ENCODE measurements around the gene GUCY1A1.

Gene GUCY1A1

DNA sequence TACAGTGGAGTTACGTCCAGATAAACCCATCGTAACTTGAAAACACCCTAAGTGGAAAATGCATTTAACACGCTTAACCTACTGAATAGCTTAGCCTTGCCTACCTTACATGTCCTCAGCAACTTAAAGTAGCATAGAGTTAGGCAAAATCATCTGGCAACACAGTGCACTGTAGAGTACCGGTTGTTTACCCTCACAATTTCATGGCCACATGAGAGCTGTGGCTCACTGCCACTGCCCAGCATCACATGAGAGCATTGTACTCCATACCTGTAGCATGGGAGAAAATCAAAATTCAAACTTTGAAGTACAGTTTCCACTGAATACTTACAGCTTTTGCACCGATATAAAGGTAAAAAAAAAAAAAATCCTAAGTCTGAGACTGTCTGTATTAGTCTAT lies 40.6 kb downstream of the GUCY1A1 start:
- no peak overlapping the region for H3K4me3 ChIP-seq (ENCODE audit: low read length)
- no peak for DNase-seq
- H3K4me2 ChIP-seq (ENCODE audit: low read depth, low read length) = no peak overlapping the region
- TF ChIP-seq EZH2 (optimal IDR thresholded peaks at IDR 0.05; ENCODE audit: low read depth, low read length) (no peak), EZH2phosphoT487 (IDR thresholded peaks at IDR 0.05; ENCODE audit: low read length) (no peak)
- TF ChIP-seq, protein P1, sequence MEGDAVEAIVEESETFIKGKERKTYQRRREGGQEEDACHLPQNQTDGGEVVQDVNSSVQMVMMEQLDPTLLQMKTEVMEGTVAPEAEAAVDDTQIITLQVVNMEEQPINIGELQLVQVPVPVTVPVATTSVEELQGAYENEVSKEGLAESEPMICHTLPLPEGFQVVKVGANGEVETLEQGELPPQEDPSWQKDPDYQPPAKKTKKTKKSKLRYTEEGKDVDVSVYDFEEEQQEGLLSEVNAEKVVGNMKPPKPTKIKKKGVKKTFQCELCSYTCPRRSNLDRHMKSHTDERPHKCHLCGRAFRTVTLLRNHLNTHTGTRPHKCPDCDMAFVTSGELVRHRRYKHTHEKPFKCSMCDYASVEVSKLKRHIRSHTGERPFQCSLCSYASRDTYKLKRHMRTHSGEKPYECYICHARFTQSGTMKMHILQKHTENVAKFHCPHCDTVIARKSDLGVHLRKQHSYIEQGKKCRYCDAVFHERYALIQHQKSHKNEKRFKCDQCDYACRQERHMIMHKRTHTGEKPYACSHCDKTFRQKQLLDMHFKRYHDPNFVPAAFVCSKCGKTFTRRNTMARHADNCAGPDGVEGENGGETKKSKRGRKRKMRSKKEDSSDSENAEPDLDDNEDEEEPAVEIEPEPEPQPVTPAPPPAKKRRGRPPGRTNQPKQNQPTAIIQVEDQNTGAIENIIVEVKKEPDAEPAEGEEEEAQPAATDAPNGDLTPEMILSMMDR (IDR thresholded peaks at IDR 0.05; ENCODE audit: low read length) = no peak
- H3K36me3 ChIP-seq (replicated peaks; ENCODE audit: insufficient read depth, low read length) = no peaks in the 10 kb centered on the region; the same call in 1 of the 2 replicates
- H2AFZ ChIP-seq (ENCODE audit: low read length) = no peak overlapping the region
- no peaks in the 10 kb centered on the region for H3K79me2 ChIP-seq (ENCODE audit: low read length)
- no peaks in the 10 kb centered on the region for H3K4me1 ChIP-seq (ENCODE audit: low read length)
- H4K20me1 ChIP-seq (ENCODE audit: insufficient read depth, low read length) = no peaks in the 10 kb centered on the region
- H3K9me3 ChIP-seq (replicated peaks; ENCODE audit: insufficient read depth, low read length) = no peaks in the 10 kb centered on the region
- no peaks in the 10 kb centered on the region for H3K27me3 ChIP-seq (replicated peaks; ENCODE audit: insufficient read depth, low read length)
- H3K9ac ChIP-seq (ENCODE audit: low read length) = no peak overlapping the region
- H3K9me2 ChIP-seq (replicated peaks; ENCODE audit: insufficient read depth, low read length) = no peaks in the 10 kb centered on the region
- no peak overlapping the region for H3K27ac ChIP-seq (ENCODE audit: low read length)
- H3F3A ChIP-seq (ENCODE audit: insufficient read depth, low read length) = no peaks in the 10 kb centered on the region

DNA sequence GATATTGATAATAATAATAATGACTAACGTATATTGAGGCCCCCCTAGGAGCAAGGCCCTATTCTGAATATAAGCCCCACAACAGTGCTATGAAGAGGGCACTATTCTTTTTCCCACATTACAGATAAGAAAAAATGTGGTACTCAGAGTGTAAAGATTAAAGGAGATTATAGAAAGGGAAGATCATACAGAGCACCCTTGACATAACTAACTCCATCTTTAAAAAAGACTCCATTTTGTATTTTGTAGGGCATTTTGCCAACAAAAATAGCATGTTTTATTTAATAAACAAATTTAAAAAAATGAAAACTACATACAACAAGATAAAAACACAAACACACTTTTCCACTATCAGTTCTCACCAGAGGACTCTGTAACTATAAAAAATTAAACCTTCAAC lies 42.1 kb downstream of the GUCY1A1 start:
- H3K36me3 ChIP-seq (replicated peaks; ENCODE audit: insufficient read depth, low read length) = no peaks in the 10 kb centered on the region; the same call in 1 of the 2 replicates
- no peaks in the 10 kb centered on the region for H3K9me3 ChIP-seq (replicated peaks; ENCODE audit: insufficient read depth, low read length)
- no peaks in the 10 kb centered on the region for H3K79me2 ChIP-seq (ENCODE audit: low read length)
- no peaks in the 10 kb centered on the region for H3K4me1 ChIP-seq (ENCODE audit: low read length)
- TF ChIP-seq EZH2 (optimal IDR thresholded peaks at IDR 0.05; ENCODE audit: low read depth, low read length) = no peak
- TF ChIP-seq, protein P1 (IDR thresholded peaks at IDR 0.05; ENCODE audit: low read length) = no peak
- no peak for TF ChIP-seq EZH2phosphoT487 (IDR thresholded peaks at IDR 0.05; ENCODE audit: low read length)
- no peak overlapping the region for H3K4me2 ChIP-seq (ENCODE audit: low read depth, low read length)
- no peak for DNase-seq
- H3K27me3 ChIP-seq (replicated peaks; ENCODE audit: insufficient read depth, low read length) = no peaks in the 10 kb centered on the region
- H4K20me1 ChIP-seq (ENCODE audit: insufficient read depth, low read length) = no peaks in the 10 kb centered on the region
- H3K9me2 ChIP-seq (replicated peaks; ENCODE audit: insufficient read depth, low read length) = no peaks in the 10 kb centered on the region
- no peak overlapping the region for H3K9ac ChIP-seq (ENCODE audit: low read length)
- H3K4me3 ChIP-seq (ENCODE audit: low read length) = no peak overlapping the region
- no peaks in the 10 kb centered on the region for H3F3A ChIP-seq (ENCODE audit: insufficient read depth, low read length)
- no peak overlapping the region for H3K27ac ChIP-seq (ENCODE audit: low read length)
- H2AFZ ChIP-seq (ENCODE audit: low read length) = no peak overlapping the region

DNA sequence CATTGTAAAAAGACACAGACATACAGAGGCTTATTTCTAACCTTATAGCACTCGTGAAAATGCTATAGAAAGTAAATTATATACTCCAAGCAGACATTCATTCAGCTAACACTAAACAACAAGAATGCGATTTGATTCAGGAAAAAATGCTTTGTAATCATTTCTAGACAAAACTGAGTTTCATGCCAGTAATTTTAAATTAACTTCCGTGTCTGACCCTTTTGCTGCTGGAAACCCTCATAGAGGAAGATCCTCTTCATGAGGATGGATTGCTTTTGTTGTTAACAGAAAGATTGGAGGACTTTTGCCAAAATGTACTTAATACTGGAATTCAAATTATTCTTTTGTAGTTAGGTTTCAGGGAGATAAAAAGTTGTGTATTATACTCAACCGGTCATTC lies 43.3 kb downstream of the GUCY1A1 start:
- Histone ChIP-seq H2AFZ (ENCODE audit: low read length) (no peak overlapping the region), H3K36me3 (replicated peaks; ENCODE audit: insufficient read depth, low read length) (no peaks in the 10 kb centered on the region; the same call in 1 of the 2 replicates)

More for the DNA sequence above, 43.3 kb downstream of the GUCY1A1 start:
- H4K20me1 ChIP-seq (ENCODE audit: insufficient read depth, low read length) = no peaks in the 10 kb centered on the region
- H3K27me3 ChIP-seq (replicated peaks; ENCODE audit: insufficient read depth, low read length) = no peaks in the 10 kb centered on the region
- no peak overlapping the region for H3K4me3 ChIP-seq (ENCODE audit: low read length)
- no peak for TF ChIP-seq EZH2 (optimal IDR thresholded peaks at IDR 0.05; ENCODE audit: low read depth, low read length)
- TF ChIP-seq, protein P1 (IDR thresholded peaks at IDR 0.05; ENCODE audit: low read length) = no peak
- TF ChIP-seq EZH2phosphoT487 (IDR thresholded peaks at IDR 0.05; ENCODE audit: low read length) = no peak
- no peaks in the 10 kb centered on the region for H3K4me1 ChIP-seq (ENCODE audit: low read length)
- H3F3A ChIP-seq (ENCODE audit: insufficient read depth, low read length) = no peaks in the 10 kb centered on the region
- DNase-seq = no peak
- no peaks in the 10 kb centered on the region for H3K79me2 ChIP-seq (ENCODE audit: low read length)
- H3K9me2 ChIP-seq (replicated peaks; ENCODE audit: insufficient read depth, low read length) = no peaks in the 10 kb centered on the region
- H3K9me3 ChIP-seq (replicated peaks; ENCODE audit: insufficient read depth, low read length) = no peaks in the 10 kb centered on the region
- H3K4me2 ChIP-seq (ENCODE audit: low read depth, low read length) = no peak overlapping the region
- H3K9ac ChIP-seq (ENCODE audit: low read length) = no peak overlapping the region
- H3K27ac ChIP-seq (ENCODE audit: low read length) = no peak overlapping the region
